ENCODE measurements around the gene AGBL1.

AGBL1 gene

GRCh38 chr15:86685263-86685662, 605.6 kb downstream of the AGBL1 start:
- CTCF ChIA-PET, result no interaction called here
- H3K4me3 ChIP-seq (ENCODE audit: low read depth, low read length), result no peak overlapping the region
- POLR2A ChIA-PET, result no interaction called here
- no peak for TF ChIP-seq CTCF (IDR thresholded peaks at IDR 0.05; ENCODE audit: insufficient read depth, low read length, missing control alignments)
- no peak for DNase-seq (ENCODE audit: low read depth, low spot score)

- ChIA-PET CTCF (no interaction called here), POLR2A (no interaction called here)
- no peak for TF ChIP-seq CTCF (IDR thresholded peaks at IDR 0.05; ENCODE audit: insufficient read depth, low read length, missing control alignments)
- no peak overlapping the region for H3K4me3 ChIP-seq (ENCODE audit: low read depth, low read length)
- DNase-seq (ENCODE audit: low read depth, low spot score), result no peak
Observed at GRCh38 chr15:86689006-86689405, 609.3 kb downstream of the AGBL1 start.

GRCh38 chr15:86690566-86690965, 610.9 kb downstream of the AGBL1 start:
- H3K4me3 ChIP-seq (ENCODE audit: low read depth, low read length), result no peak overlapping the region
- ChIA-PET POLR2A (no interaction called here), CTCF (interaction anchor here (1.3 kb wide), 1 partner anchor 1584 kb away, joined by 4 read pairs; no protein-coding TSS in a partner anchor)
- TF ChIP-seq CTCF (IDR thresholded peaks at IDR 0.05; ENCODE audit: insufficient read depth, low read length, missing control alignments), result no peak
- no peak for DNase-seq (ENCODE audit: low read depth, low spot score)

- POLR2A ChIA-PET, result no interaction called here
- TF ChIP-seq CTCF (IDR thresholded peaks at IDR 0.05; ENCODE audit: insufficient read depth, low read length, missing control alignments), result no peak
- CTCF ChIA-PET, result interaction anchor here (1.3 kb wide), 1 partner anchor 1584 kb away, joined by 4 read pairs; no protein-coding TSS in a partner anchor
- H3K4me3 ChIP-seq (ENCODE audit: low read depth, low read length), result no peak overlapping the region
- DNase-seq (ENCODE audit: low read depth, low spot score), result no peak
Observed at GRCh38 chr15:86691091-86691663, 611.5 kb downstream of the AGBL1 start.

GRCh38 chr15:86700864-86701610, 621.4 kb downstream of the AGBL1 start:
- ChIA-PET POLR2A (no interaction called here), CTCF (no interaction called here)

More at GRCh38 chr15:86700864-86701610, 621.4 kb downstream of the AGBL1 start:
- no peak for DNase-seq (ENCODE audit: low read depth, low spot score)
- no peak overlapping the region for H3K4me3 ChIP-seq (ENCODE audit: low read depth, low read length)
- no peak for TF ChIP-seq CTCF (IDR thresholded peaks at IDR 0.05; ENCODE audit: insufficient read depth, low read length, missing control alignments)
